GM23338 (cell line): ENCODE results near the gene MGAT2.

Experiments used
- EZH2 ChIP-seq: fragments of 200-600 bp; sonication (generic); IDR thresholded peaks from one replicate; pipeline ENCODE4 v1.8.0; 2017; ENCODE audit warnings: antibody characterized with exemption, mild to moderate bottlenecking, low read depth; ENCODE audit not compliant: unreplicated experiment
- ZNF114 ChIP-seq: fragments of 250-450 bp; sonication (Bioruptor Pico); IDR thresholded peaks from 2 replicates; pipeline ENCODE4 v1.5.0; 2020; ENCODE audit warnings: mild to moderate bottlenecking, moderate library complexity

GRCh38 chr14:49607583-49607982 lies 13.0 kb upstream of the MGAT2 start:
- TF ChIP-seq ZNF114, result no peak
- no peak for TF ChIP-seq EZH2
